Left forelimb (tissue), 1 donor: ENCODE data around the gene TCF7.

Experiments
- DNase-seq: peaks from one replicate; pipeline ENCODE4 v3.0.0-alpha.2; 2018; ENCODE audit warnings: low spot score

The TCF7 gene

DNA sequence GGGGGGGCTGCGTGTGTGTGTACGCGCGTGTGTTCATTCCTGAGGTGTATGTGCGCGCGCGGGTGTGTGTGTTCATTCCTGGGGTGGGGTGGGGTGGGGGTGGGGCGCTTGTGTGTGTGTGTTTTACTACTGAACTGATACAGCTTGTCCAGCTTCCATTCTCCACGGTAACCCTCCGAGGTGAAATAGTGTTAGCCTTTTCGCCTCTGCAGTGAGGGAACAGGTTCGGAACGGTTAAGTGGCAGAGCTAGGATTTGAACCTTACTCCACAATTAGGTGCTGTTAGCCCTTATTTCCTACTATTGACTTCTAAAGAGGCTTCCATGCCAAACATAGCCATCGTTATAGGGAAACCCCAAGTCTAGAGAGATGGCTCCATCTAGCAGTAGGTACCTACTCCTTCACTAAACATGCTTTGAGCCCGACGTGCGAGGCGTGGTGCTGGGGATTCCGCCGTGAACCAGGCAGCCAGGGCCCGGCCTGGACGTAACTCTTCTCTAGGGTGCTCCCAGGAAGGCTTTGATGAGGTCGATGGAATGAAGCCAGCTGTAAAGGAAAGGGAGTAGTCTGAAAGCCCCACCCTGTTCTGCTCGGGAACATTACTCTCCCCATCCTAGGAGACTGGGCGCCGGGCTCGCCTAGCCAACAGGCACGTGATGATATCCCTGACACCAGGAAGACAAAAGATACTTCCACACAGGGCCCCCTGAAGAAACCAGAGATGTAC lies 63.1 kb downstream of the TCF7 start:
- DNase-seq, result no peak

DNA sequence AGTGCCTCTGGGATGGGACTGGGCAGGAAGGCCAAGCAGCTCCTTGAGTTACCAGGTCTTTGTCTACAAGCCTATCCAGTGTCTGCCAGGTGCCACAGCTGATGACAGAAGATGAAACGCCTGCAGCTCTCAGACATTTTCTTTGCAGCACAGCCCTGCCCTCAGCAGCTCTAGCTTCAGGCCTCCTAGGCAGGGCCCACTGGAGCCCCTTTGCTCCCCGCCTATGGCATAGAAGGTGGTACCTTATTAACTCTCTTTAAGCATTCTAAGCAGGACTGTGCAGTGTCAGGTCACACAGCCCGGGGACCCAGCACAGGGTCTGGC lies 63.6 kb downstream of the TCF7 start:
- no peak for DNase-seq

DNA sequence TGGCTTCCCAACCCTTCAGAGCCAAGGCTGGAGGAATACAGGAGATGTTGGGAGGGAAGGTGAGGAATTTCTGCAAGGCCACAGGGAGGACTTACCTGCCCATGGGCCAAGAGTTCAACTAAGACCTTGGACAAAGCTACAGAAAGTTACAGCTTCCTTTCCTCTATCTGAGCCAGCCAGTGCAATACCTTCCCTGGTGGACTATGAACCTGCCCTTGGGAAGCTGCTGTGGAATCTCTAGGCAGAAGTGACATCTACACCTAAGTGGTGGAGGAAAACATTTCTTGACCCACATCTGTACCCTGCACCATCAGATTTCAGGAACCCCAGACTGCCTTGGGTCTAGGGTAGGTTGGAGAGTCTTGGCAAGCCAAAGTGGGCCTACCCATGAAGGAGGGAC lies 69.0 kb downstream of the TCF7 start:
- no peak for DNase-seq

DNA sequence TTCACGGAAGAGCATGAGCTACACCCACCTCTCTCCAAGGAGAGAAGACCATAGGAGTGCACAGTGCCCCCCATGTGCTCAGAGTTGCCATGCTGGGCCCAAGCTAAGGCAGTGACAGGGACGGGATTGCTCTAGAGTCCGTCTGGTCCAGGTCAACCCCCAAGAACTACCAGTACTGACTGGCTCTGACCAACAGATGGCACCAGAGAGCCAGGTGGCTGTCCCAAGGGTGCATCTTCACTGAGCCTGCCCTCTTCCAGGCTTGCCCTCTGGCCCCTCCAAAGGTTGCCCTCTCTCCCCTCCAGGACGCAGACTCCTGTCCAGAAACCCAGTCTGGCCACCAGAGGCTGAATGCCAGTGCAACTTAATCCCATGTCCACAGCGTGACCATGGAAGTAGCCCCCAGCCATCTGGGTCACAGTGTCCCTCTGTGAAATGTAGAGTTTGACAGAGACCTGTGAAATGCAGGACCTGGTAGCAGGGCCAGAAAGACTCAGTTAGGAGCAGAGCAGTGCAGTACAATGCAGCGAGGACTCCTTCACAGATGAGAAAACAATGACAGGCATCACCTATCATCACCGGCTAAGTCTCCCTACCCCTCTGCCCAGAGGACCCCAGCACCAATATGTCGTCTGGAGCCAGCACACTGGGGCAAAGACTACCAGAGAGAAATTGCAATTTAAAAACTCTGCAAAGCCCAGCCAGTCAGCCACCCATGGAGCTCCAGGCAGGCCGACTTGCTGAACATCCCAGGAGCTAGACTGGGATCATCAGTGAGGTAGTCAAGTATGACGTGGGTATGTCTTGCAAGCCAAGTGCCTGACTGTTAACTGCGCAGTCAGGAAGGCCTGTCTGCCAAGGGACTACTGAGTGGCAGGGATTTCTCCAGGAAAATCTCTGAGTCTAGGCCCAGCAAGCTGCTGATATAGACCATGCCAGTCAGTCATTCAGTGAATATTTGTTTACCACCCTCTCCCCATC lies 70.0 kb downstream of the TCF7 start:
- no peak for DNase-seq

DNA sequence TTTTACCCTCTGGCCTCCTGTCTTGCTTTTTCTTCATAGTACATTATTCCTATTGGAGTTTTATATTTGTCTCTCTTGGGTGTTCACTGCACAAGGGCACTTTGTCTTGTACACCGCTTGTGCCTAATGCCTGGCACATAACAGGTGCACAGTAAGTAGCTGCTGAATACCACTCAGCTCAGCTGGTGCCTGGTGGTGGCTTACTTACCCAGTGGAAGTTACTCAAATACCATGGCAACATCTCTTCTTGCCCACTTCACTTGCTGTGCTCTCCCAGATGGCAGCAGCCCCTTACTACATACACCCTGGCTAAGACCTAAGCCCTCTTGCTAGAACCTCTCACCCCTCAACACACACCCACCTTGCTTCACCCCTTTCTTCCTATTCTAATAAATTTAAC lies 73.6 kb downstream of the TCF7 start:
- no peak for DNase-seq

DNA sequence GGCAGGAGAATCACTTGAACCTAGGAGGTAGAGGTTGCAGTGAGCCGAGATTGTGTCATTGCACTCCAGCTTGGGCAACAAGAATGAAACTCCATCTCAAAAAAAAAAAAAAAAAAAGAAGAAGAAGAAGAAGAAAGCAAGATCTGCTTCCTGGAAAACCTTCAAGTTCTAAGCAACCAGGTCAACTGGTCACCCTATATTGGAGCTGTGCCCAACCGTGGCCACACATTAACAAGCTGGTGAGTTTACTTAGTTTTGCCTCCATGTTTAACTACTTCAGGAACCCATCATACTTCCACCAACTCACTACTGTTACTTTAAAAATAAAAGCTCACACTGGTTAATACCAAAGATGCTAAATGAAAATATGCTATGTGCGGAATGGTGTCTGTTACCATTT lies 74.5 kb downstream of the TCF7 start:
- no peak for DNase-seq

DNA sequence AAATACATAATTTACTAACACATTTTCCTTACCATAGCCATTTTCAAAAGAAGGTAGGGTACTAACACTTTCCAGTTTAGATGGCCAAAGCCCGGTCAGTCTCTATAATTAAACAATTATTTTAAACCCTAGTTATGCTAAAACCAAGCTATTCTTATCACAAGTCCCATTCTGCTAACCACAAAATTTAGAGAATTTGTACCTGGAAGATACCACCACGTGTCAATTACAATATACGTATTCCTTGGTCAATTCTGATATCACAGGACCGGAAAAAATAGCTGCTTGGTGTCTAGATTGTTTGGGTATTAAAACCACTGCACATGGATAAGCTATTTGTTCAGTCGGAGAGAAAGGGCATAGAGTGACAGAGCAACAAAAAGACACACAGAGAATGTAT lies 81.2 kb downstream of the TCF7 start:
- DNase-seq, result no peak
